Left ventricle myocardium inferior (tissue), 1 donor: ENCODE measurements around the gene ALDOA. TPM values are rescaled to one million over a fixed set of nuclear protein-coding genes. Genes with fewer than 3 reads are reported as not detected.

Experiments
- DNase-seq: peaks from one replicate; pipeline ENCODE4 v3.0.0-alpha.2; 2020
- H3K27ac ChIP-seq: fragments of 200-600 bp; replicated peaks from 2 replicates; pipeline ENCODE4 v1.8.0; 2021
- H3K27me3 ChIP-seq: fragments of 200-600 bp; 2 replicates; pipeline ENCODE4 v1.8.0; 2021; ENCODE audit warnings: low read depth
- H3K36me3 ChIP-seq: fragments of 200-600 bp; 2 replicates; pipeline ENCODE4 v1.8.0; 2021
- H3K4me1 ChIP-seq: fragments of 200-600 bp; 2 replicates; pipeline ENCODE4 v1.8.0; 2021
- H3K4me3 ChIP-seq: fragments of 200-600 bp; 2 replicates; pipeline ENCODE4 v1.8.0; 2021; ENCODE audit warnings: mild to moderate bottlenecking, moderate library complexity
- H3K9me3 ChIP-seq: fragments of 200-600 bp; replicated peaks from 2 replicates; pipeline ENCODE4 v1.8.0; 2021
- CTCF ChIP-seq: fragments of 200-600 bp; IDR thresholded peaks from 2 replicates; pipeline ENCODE4 v1.8.0; 2021; ENCODE audit warnings: antibody characterized with exemption, mild to moderate bottlenecking, borderline replicate concordance
- intact Hi-C: fragments of 100-400 bp; cut with micrococcal nuclease; formaldehyde crosslinking; loops from one replicate; pipeline ENCODE4 v1.11.0; 2022
- total RNA-seq: library from RNA; stranded (reverse); fragmentation: NEBNext Ultra II Directional; extraction: Animal tissue kit (Norgen Biotek cat#: 25700); gene quantifications from one replicate; pipeline ENCODE4 v1.2.1, GENCODE V29; 2021
- donor health status: DM: no; HTN: yes; CAD: no; lungs with severe emphysema.

Gene ALDOA
- total RNA-seq, 1 donor from 2014 or later, result 3,337 TPM

- no peaks in the 10 kb centered on the region for H3K9me3 ChIP-seq
Observed at GRCh38 chr16:30046588-30046987, 19.0 kb upstream of the ALDOA start.

GRCh38 chr16:30049871-30050270 is 15.7 kb upstream of the ALDOA start:
- no peak overlapping the region for H3K27ac ChIP-seq
- DNase-seq, result no peak
- no peaks in the 10 kb centered on the region for H3K9me3 ChIP-seq
- TF ChIP-seq CTCF, result no peak
- intact Hi-C loops, result no loop called here
- H3K36me3 ChIP-seq, result no peaks in the 10 kb centered on the region
- no peak overlapping the region for H3K4me3 ChIP-seq
- H3K4me1 ChIP-seq, result peaks cover 21% of the 10 kb centered on the region
- no peaks in the 10 kb centered on the region for H3K27me3 ChIP-seq

More at GRCh38 chr16:30046588-30046987, 19.0 kb upstream of the ALDOA start:
- no peak for DNase-seq
- no peak overlapping the region for H3K27ac ChIP-seq
- no peak for TF ChIP-seq CTCF
- H3K36me3 ChIP-seq, result no peaks in the 10 kb centered on the region
- H3K4me3 ChIP-seq, result no peak overlapping the region
- H3K4me1 ChIP-seq, result no peaks in the 10 kb centered on the region
- H3K27me3 ChIP-seq, result no peaks in the 10 kb centered on the region
- intact Hi-C loops, result no loop called here

GRCh38 chr16:30051518-30051917 is 14.0 kb upstream of the ALDOA start:
- Histone ChIP-seq H3K27me3 (no peaks in the 10 kb centered on the region), H3K36me3 (no peaks in the 10 kb centered on the region), H3K4me3 (no peak overlapping the region), H3K4me1 (peaks cover 21% of the 10 kb centered on the region), H3K9me3 (no peaks in the 10 kb centered on the region), H3K27ac (no peak overlapping the region)
- intact Hi-C loops, result no loop called here
- no peak for DNase-seq
- TF ChIP-seq CTCF, result no peak

- peak overlapping the region; percentile 55 for H3K27ac ChIP-seq
- DNase-seq, result peak; percentile 94
- no peaks in the 10 kb centered on the region for H3K9me3 ChIP-seq
- H3K4me1 ChIP-seq, result peaks cover 21% of the 10 kb centered on the region
- no peaks in the 10 kb centered on the region for H3K27me3 ChIP-seq
- intact Hi-C loops, result no loop called here
- H3K36me3 ChIP-seq, result no peaks in the 10 kb centered on the region
- TF ChIP-seq CTCF, result no peak
- peak overlapping the region; percentile 93 for H3K4me3 ChIP-seq
Observed at GRCh38 chr16:30052671-30053372, 12.7 kb upstream of the ALDOA start.

GRCh38 chr16:30053376-30054015 is 12.1 kb upstream of the ALDOA start:
- no peaks in the 10 kb centered on the region for H3K9me3 ChIP-seq
- peak overlapping the region; percentile 93 for H3K4me3 ChIP-seq
- no peaks in the 10 kb centered on the region for H3K36me3 ChIP-seq
- H3K4me1 ChIP-seq, result peaks cover 21% of the 10 kb centered on the region
- TF ChIP-seq CTCF, result no peak
- DNase-seq, result no peak
- H3K27ac ChIP-seq, result peak overlapping the region; percentile 55
- H3K27me3 ChIP-seq, result no peaks in the 10 kb centered on the region
- intact Hi-C loops, result no loop called here
